ENCODE results near the gene PADI1.

Gene PADI1

DNA sequence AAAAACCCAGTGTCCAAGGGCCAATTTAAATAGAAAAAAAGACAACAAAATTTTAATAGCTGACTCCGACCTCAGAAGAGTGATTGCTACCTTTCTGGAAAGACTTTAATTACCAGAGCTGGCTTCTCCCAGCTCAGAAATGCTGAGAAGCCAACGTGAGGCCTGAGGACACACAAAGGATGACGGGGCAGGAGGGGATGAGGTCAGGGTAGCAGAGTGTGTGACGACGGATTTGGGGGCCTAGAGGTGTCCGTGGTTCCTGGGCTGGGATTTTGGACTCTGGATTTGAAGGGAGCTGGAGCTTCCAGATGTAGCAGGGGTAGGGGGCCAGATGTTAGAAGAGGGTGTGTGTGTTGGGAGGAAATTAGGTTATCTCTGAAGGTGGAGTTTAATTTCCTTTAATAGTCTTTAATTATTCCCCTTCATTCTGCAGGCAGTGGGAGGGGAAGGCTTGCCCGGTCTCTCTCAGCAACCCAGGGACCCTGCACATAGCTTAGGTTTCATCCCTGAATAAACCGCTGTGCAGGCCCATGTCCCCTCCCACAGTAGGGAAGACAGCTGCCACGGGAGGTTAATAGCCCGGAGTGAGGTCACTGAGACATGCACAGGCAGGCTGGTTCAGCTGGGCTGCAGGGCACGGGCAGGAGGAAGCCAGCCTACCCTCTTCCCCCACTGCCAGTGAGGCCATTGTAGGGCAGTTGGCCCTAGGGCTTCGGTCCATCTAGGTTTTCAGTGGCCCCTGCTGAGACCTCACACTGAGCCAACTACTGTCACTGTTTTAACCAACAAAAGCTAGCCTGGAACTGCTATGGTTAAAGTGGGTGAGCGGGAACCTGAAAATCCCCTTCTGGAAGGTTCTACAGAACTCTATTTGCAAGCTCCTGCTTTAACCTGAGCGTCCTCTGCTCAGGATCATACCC, 40.2 kb downstream of the PADI1 start:
- DNase-seq, result no peak

DNA sequence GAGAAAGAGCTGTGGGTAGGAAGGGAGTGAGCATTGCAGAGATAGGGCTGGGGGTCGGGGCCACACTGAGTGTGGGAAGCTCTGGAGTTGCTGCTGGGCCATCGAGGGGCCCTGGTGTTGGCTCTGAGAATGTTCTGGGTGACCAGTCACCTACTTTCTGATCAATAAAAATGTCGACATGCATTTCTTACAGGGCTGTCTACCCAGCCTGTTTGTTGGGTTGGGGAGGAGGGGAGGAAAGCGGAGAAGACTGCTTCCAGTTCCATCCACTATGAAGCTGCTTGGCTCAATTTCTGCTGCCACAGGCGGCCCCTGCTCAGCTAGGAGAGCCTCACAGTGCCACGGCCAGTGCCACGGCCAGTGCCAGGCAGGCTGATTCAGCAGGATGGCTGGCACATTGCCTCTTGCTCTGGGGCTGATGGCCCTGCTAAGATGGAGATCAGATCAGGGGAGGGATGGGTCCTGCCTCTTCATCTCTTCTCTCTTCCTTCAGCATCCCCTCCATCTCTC, 40.9 kb downstream of the PADI1 start:
- DNase-seq, result no peak

DNA sequence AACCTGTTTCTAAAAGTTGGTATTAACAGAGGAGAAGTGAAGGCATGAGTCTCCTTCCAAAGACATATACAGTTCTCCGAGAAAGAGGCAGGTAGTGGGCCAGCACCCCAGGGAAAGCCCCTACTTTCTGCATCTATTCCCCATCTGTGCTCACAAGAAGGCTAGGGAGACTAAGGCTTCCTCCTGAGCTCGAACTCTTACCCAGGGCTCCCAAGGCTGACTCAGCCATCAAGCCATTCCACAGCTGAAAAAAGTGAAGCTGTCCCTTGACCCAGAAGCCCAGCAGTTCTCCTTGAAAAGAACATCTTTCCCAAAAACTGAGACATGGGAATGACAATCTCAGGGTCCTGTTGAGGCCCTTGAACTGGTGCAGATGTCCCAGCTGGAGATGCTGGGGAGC, 42.0 kb downstream of the PADI1 start:
- DNase-seq, result no peak

DNA sequence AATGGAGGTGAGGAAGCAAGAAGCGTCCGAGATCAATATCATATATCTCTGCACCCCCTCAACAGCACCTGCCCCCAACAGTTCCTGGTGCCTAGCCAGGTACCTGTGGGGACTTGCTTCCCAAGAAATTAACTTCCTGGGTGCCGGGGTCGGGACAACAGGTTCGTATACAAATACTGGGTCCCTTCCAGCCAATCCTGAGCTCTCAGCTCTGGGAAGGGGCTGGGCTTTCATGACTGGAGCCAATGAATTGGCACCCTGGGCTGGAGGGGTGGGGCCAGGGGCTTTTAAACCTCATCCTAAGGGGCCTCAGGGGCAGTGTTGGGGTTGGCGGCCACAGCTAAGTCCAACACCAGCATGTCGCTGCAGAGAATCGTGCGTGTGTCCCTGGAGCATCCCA, 43.9 kb downstream of the PADI1 start, which contains the start of gene PADI3:
Gene PADI3 (plus strand): TSS at position 318 of the 400 bp plus-strand sequence. CDS start 40 bp downstream, at position 358.
- no peak for DNase-seq

DNA sequence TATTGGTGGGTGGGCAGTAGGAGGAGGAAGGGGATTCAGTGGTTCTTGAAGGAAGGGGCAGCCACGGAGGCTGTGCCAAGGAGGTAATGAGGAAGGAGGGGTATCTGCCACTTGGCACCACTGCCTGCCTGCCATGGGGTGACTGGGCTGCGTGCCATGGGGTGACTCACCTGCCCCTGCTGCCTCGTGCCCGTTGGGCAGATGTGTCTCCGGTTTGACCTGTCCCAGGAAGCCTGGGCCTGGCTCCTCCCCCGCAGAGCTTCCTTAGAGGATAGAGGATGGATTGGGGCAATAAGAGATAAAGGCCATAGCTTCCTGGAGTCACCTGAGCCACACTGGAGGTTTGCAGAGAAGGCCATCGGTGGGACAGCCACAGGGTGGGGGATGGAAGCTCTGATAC, 45.7 kb downstream of the PADI1 start:
- DNase-seq, result no peak

DNA sequence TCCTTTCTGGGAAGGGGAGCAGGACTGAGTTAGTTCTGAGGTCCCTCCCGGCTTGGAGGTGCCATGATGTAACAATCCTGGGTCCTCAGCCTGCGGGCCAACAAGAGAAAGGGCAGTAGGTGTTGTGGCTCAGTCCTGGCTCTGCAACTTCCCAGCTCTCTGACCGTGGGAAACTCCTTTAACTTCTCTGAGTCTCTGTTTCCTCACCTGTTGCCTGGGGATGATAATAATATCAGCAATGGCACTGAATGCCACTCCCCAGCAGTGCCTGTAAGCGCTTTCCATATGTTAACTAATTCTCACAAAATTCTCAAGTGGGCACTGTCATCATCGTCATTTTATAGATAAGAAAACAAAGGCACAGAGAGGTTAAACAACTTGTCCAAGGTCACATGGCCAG, 46.3 kb downstream of the PADI1 start:
- DNase-seq, result no peak

DNA sequence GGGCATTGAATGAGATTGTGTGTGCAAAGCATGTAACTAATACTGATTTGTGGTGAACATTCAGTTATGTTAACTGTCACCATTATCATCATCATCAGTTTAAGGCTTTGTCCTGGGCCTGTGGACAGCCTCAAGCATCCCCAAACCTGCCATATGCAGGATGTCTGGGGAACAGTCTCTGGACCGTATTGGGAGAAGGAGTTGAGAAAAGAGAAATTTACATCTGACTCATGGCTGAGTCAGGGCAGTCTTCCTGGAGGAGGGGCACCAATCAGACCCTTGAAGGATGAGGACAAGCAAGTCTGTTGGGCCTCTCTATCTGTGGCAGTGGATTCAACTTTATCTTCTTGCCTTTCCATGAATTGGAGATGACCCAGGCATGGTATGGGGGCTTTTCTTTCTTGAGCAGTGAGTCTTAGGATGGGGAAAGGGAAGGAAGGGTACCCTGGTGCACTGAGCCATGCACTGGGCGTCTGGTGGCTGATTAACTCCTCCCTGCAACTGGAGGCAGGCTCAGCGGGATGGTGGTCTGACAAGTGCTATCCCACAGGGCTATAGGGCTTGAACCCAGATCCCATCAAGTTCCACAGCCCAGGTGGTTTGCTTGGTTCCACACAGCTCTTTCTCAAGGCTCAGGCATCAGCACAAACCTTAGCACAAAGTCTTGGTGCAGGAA, 46.9 kb downstream of the PADI1 start:
- DNase-seq, result no peak

DNA sequence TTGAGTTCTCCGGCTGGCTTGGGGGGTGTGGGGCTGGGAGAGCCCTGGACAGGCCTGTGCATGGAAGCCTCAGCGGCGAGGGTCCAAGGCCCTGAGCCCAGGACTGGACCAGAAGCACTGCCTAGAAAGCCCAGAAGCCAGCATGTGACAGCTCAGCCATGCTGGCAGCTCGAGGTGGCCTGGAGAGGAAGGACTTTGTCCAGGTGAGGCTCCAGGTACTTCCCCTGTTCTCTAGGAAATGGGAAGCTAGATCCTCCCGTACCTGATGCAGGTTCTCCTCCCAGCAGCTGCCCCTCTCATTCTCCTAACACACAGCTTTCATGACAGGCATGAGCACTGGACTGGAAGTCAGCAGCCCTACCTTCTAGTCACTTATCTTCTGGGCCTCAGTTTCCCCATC, 50.4 kb downstream of the PADI1 start:
- no peak for DNase-seq

DNA sequence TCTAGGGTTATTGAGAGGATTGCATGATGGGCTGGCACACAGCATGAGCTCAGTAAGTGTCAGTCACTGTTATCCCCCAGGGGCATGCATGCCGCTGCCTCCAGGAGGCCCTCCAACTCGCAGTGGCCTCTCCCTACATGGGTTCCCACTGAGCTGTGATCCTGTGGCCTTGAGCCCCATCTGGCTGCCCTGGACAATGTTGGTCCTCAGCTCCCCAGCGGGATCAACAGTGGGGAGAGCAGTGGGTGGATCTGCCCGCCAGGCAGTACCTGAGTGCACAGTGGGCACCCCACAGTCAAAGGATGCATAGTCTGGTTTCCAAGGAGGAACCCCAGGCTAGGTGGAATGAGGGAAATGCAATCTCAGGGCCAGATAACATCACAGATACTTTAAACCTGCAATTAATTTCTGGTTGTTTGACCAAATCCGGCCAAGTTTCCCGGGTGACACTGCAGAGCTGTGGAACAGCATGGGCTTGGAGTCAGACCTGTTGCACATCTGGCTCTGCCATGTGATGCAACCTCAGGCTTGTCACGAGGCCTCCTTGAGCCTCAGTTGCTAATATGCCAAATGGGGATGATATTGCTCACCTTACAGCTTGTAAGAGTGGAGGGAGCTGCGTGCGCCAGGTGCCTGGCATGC, 53.3 kb downstream of the PADI1 start:
- DNase-seq, result no peak

DNA sequence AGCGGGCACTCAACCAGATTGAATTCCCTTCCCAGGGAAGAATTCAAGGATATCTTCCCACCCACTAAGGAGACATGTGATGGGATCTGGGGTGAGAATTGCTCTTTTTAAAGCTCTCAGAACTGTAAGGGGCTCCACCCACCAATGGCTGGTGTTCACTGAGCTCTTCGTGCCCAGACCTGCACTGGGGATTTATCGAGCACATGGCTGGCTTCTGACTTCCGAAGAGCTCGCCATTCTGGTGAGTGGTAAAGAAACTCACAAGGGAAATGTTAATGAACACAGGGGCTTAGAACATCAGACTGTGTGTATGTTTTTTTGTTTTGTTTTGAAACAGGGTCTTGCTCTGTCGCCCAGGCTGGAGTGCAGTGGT, 53.8 kb downstream of the PADI1 start:
- DNase-seq, result no peak

DNA sequence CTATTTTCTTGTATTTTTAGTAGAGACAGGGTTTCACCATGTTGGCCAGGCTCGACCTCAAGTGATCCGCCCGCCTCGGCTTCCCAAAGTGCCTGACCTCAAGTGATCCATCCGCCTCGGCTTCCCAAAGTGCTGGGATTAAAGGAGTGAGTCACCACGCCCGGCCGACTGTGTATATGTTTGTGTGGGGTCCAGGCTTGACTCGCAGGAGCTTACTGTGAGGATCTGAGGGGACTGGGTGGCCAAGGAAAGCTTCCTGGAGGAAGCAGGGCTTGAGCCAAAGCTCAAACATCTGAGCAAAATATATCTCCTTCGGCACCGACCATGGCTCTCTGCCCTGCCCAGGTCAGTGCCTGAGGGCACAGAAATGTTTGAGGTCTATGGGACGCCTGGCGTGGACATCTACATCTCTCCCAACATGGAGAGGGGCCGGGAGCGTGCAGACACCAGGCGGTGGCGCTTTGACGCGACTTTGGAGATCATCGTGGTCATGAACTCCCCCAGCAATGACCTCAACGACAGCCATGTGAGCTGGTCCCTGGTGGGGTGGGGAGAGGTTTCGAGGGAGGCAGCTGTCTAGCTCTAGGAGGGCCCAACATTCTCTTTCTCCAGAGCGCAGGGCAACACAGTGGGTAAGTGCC, 54.4 kb downstream of the PADI1 start:
- no peak for DNase-seq

DNA sequence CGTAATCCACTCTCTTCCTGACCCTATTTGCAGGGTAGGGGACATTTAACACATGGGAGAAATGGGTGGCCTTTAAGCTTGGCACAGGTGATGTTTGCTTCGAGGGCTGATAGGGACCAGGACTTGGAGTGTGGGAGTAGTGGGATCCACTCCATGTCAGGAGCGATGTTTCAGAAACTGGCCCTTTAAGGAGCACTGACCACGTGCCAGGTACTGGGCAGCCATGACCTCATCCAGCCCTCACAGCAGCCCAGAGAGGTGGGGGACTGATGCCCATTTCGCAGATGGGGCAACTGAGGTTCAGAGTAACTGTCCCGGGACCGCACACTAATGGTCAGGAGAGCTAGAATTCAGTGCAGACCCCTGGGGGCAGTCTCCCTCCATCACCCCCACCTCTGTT, 55.3 kb downstream of the PADI1 start:
- no peak for DNase-seq

DNA sequence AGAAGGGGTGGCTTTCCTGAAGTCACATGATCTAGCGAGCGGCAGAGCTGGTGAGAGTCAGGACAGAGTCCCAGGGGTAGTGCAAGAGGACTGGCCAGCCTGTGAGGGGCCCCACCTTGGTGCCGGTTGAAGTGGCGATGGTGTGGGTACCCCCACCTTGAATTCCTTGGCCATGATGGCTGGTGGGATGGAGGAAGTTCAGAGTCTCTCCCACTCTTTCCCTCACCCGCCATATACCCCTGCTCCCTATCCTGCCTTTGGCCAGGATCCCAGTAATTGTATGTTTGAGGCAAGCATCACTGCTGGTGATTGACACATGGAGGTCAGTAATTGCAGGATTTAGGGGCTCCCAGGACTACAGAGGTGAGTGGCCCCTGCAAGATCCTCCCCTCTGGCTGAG, 55.8 kb downstream of the PADI1 start:
- DNase-seq, result no peak

DNA sequence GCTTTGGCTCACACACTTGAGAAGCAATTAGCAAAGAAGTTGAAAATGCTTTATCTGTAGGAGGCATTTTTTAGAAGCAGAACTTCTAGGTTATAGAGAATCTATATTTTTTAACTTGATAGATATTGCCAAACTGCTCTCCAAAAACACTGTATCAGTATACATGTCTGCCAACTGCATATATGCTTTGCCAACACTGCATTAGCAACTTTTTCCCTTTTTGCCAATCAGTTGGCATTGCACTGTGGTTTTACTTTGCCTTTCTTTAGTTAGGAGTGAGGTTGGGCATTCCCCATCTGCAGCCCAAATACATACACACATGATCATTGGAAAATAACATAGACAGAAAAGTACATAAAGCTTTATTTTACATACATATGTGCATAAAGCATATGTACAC, 59.0 kb downstream of the PADI1 start:
- DNase-seq, result no peak

DNA sequence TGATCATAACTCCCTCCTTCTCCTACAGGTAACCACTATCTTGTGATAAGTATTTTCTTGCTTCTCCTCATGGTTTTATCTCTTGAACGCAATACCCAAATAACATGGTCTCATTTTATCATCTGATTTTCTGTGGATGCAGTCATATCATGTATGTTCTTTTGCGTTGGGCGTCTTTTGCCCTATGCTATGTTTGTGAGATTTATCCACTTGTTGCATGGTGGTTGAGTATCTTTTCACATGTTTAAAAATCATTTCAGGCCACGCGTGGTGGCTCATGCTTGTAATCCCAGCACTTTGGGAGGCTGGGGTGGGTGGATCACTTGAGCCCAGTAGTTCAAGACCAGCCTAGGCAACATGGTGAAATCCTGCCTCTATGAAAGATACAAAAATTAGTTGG, 59.5 kb downstream of the PADI1 start:
- no peak for DNase-seq

DNA sequence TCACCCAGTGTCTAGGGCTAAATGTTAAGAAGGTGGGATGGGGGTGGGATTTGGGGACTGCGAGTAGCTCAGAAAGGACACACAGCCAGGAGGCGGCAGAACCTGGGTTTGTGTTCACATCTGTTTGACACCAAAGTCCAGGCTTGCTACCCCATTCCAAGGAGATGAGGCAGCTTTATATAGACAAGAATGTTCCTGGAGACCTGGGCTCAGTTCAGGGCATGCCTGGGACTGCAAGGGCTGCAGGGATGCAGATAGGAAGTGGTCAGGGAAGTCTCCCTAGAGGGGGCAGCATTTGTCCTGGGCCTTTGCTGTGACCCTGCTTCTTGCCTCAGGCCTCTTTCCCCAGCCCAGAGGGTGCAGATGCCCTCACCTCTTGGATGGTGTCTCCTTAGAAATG, 60.2 kb downstream of the PADI1 start:
- no peak for DNase-seq

DNA sequence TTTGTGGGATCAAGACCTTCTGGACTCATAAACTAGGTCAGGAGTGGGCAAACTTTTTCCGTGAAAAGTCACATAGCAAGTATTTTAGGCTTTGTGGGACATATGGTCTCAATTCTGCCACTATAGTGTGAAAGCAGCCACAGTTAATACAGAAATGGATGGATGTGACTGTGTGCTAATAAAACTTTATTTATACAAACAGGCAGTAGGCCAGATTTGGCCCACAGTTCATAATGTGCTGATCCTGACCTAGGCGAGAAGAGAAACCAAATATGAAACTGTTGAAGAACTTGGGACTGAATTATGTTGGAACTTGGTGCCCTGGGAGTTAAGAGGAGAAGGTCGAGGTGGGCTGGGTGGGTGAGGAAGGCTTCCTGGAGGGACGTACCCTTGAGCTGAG, 61.0 kb downstream of the PADI1 start:
- DNase-seq, result no peak

DNA sequence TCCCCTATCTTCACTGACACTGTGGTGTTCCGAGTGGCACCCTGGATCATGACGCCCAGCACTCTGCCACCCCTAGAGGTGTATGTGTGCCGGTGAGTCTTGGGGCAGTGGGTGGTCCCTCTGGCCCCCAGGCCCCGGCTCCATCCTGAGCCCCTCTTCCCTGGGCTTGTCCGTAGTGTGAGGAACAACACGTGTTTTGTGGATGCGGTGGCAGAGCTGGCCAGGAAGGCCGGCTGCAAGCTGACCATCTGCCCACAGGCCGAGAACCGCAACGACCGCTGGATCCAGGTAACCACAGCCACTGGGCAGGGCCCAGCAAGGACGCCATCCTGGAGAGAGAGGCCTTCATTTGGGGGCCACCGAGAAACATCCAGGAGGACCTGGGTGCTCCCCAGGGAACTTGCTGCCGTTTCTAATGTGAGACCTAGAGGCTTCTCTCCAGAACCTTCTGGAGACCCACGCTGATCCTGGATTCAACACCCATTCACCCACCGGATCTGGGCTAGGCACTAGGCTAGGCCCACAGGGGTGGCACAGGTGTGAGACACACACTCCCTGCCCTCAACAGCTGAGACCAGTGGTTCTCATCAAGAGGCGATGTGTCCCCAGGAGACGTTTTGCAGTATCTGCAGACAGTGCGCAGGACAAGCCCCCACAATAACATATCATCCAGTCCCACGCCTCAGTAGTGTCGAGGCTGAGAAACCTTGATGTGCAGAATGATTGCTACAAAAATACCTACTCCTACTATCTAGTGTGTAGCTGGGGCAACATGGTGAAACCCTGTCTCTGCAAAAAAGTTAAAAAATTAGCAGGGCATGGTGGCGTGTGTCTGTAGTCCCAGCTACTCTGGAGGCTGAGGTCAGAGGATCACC, 66.2 kb downstream of the PADI1 start:
- DNase-seq, result no peak

DNA sequence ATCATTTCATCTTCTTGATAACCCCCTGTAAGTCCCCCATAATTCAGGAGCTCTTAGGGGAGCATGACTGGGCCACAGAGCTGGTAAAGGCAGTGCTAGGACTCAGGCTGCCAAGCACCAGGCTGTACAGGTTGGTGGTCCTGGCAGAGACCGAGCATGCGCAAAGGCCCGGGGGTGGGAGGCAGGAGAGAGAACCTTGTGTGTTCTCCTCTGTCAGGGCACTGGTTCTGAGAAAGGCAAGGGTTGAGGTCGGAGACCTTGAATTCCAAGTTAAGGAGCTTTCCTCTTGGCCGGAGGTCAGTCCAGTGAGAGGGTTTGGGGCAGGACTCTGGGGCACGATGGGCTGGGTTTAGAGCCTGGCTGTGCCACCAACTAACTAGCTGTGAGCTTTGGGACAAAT, 67.1 kb downstream of the PADI1 start:
- DNase-seq, result no peak

DNA sequence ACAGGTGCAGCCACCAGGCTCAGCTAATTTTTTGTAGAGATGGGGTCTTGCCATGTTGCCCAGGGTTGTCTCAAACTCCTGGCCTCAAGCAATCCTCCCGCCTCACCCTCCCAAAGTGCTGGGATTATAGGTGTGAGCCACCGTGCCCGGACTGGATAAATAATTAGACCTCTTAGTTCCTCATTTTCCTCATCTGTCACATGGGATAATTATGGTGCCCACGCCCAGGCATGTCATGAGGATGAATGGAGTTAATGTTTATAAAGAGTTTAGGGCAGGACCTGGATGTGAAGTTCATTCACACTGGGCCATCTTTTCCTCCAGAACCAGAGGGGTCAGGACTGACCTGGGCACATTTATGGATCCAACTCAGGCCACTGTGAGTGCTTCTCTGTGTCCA, 67.7 kb downstream of the PADI1 start:
- DNase-seq, result no peak

DNA sequence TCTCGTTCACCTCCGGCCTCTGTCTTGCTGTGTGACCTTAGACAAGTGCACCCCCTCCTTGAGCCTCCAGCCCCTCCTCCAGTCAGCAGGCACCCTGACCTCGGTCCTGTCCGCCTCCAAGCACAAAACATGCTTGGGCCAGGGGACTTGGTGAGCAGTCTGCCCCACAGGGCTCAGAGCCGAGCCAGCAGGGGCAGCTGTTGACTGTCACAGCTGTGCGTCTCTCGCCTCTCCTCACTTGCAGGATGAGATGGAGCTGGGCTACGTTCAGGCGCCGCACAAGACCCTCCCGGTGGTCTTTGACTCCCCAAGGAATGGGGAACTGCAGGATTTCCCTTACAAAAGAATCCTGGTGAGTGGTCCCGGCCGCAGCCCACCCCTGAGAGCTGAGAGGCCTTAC, 68.2 kb downstream of the PADI1 start:
- DNase-seq, result no peak

Measured in activated CD4-positive, alpha-beta T cell treated with anti-CD3 and anti-CD28 coated beads, Interleukin-2, amount 50 U/mL, for 48 hours (primary cell).